OCI-LY7 (cell line): ENCODE data around the gene EML6. TPM values are rescaled to one million over a fixed set of nuclear protein-coding genes. Genes with fewer than 3 reads are reported as not detected.

Experiments
- BruUV-seq: library from RNA; stranded (reverse); fragments of 400-500 nt; replicated peaks from 2 replicates; lab custom pipeline; 2021; lab: Mats Ljungman, UMichigan
- CTCF ChIA-PET: fragments of 300-600 bp; sonication (Branson Sonifier 250); formaldehyde crosslinking; loops from one replicate; lab custom pipeline; 2022; ENCODE audit warnings: antibody characterized with exemption; ENCODE audit not compliant: unreplicated experiment; lab: Charles Lee
- POLR2A ChIA-PET: fragments of 300-600 bp; sonication (Branson Sonifier 250); formaldehyde crosslinking; loops from one replicate; lab custom pipeline; 2022; ENCODE audit warnings: antibody characterized with exemption; lab: Charles Lee
- DNase-seq: peaks from one replicate; pipeline ENCODE4 v3.0.0-alpha.2; 2015; ENCODE audit warnings: low spot score
- H2AFZ ChIP-seq: fragments of 200-600 bp; sonication (generic), shearing (Covaris generic); 2 replicates; pipeline ENCODE4 v1.6.1; 2014; ENCODE audit warnings: mild to moderate bottlenecking, antibody characterized with exemption, low read length, moderate library complexity
- H3K27ac ChIP-seq: fragments of 200-600 bp; sonication (generic); 2 replicates; pipeline ENCODE4 v1.5.1; 2014; ENCODE audit warnings: mixed run types, low read depth, mild to moderate bottlenecking, moderate library complexity, low read length, inconsistent platforms; ENCODE audit not compliant: poor library complexity, severe bottlenecking
- H3K36me3 ChIP-seq: fragments of 200-600 bp; sonication (generic); 2 replicates; pipeline ENCODE4 v1.6.1; 2014; ENCODE audit warnings: mild to moderate bottlenecking, antibody characterized with exemption, low read length, moderate library complexity, mixed read lengths; ENCODE audit not compliant: insufficient read depth
- H3K4me1 ChIP-seq: fragments of 200-600 bp; sonication (generic); 2 replicates; pipeline ENCODE4 v1.5.1; 2014; ENCODE audit warnings: mild to moderate bottlenecking, low read length; ENCODE audit not compliant: insufficient read depth, poor library complexity, severe bottlenecking
- H3K4me2 ChIP-seq: fragments of 200-600 bp; sonication (generic); 2 replicates; pipeline ENCODE4 v1.6.1; 2014; ENCODE audit warnings: mild to moderate bottlenecking, low read length
- H3K4me3 ChIP-seq: fragments of 200-600 bp; sonication (generic); 2 replicates; pipeline ENCODE4 v1.5.1; 2014; ENCODE audit warnings: mild to moderate bottlenecking, low read depth, low read length; ENCODE audit not compliant: poor library complexity, severe bottlenecking
- H3K79me2 ChIP-seq: fragments of 200-600 bp; sonication (generic); 2 replicates; pipeline ENCODE4 v1.6.1; 2016; ENCODE audit warnings: low read depth, mild to moderate bottlenecking, low read length, moderate library complexity, mixed read lengths; ENCODE audit not compliant: insufficient read depth
- H3K9me2 ChIP-seq: fragments of 200-600 bp; sonication (generic); 2 replicates; pipeline ENCODE4 v1.6.1; 2016; ENCODE audit warnings: mild to moderate bottlenecking, low read length, mixed read lengths; ENCODE audit not compliant: insufficient read depth
- H3K9me3 ChIP-seq: fragments of 200-600 bp; sonication (generic); 2 replicates; pipeline ENCODE4 v1.6.1; 2014; ENCODE audit warnings: mild to moderate bottlenecking, mixed run types, low read length, mixed read lengths
- H4K20me1 ChIP-seq: fragments of 200-600 bp; sonication (generic); 2 replicates; pipeline ENCODE4 v1.6.1; 2014; ENCODE audit warnings: mild to moderate bottlenecking, antibody characterized with exemption, low read length, moderate library complexity, mixed read lengths; ENCODE audit not compliant: insufficient read depth
- CTCF ChIP-seq: fragments of 200-600 bp; sonication (generic); conservative IDR thresholded peaks from 2 replicates; pipeline ENCODE4 v1.5.1; 2014; ENCODE audit warnings: mild to moderate bottlenecking, antibody characterized with exemption, low read length, moderate library complexity, mixed read lengths
- EZH2phosphoT487 ChIP-seq: fragments of 200-600 bp; sonication (generic); IDR thresholded peaks from 2 replicates; pipeline ENCODE4 v1.6.1; 2018; ENCODE audit warnings: low read depth, borderline replicate concordance, mild to moderate bottlenecking, mixed run types, antibody characterized with exemption, low read length, moderate library complexity, mixed read lengths
- intact Hi-C: fragments of 100-400 bp; cut with micrococcal nuclease; formaldehyde crosslinking; loops from one replicate; pipeline ENCODE4 v1.10.0; 2022; ENCODE audit not compliant: unreplicated experiment
- total RNA-seq, 2 experiments: library from RNA; depleted of rRNA in 1 of 2; stranded (reverse); fragments of >200 nt in 1 of 2; shearing (Covaris generic) in 1 of 2; gene quantifications; 2 replicates each; pipeline ENCODE4 v1.2.3, GENCODE V29; 2014 to 2022

The EML6 gene
- total RNA-seq, 2 experiments from 2014 or later = 310 to 367 TPM

- POLR2A ChIA-PET = interaction anchor here (0.6 to 2.4 kb wide), 3 partner anchors 13 to 567 kb away, joined by 3 to 7 read pairs (median 3); no protein-coding TSS in a partner anchor
Observed at GRCh38 chr2:54678719-54679118, 44.7 kb upstream of the EML6 start.

GRCh38 chr2:54680397-54681041 is 42.9 kb upstream of the EML6 start:
- intact Hi-C loops = no loop called here
- Histone ChIP-seq H3K9me3 (no peaks in the 10 kb centered on the region), H3K36me3 (no peaks in the 10 kb centered on the region), H3K4me1 (peaks cover 32% of the 10 kb centered on the region), H3K9me2 (no peaks in the 10 kb centered on the region), H3K27ac (no peak overlapping the region), H3K4me3 (no peak overlapping the region), H3K4me2 (no peak overlapping the region), H3K79me2 (no peaks in the 10 kb centered on the region), H4K20me1 (no peaks in the 10 kb centered on the region), H2AFZ (peak overlapping the region; percentile 8; the same call in 1 of the 2 replicates)
- ChIA-PET CTCF (interaction anchor here (0.9 kb wide), 1 partner anchor 15 kb away, joined by 3 read pairs; no protein-coding TSS in a partner anchor), POLR2A (interaction anchor here (0.7 to 1.1 kb wide), 4 partner anchors 98 to 175 kb away, joined by 3 to 4 read pairs (median 3); no protein-coding TSS in a partner anchor)
- no TSS peak for BruUV-seq
- peak; percentile 32 for DNase-seq
- TF ChIP-seq CTCF (no peak), EZH2phosphoT487 (no peak)

More at GRCh38 chr2:54678719-54679118, 44.7 kb upstream of the EML6 start:
- peak overlapping the region; percentile 2; the same call in 1 of the 2 replicates for H2AFZ ChIP-seq
- no peak for TF ChIP-seq EZH2phosphoT487
- no peak for TF ChIP-seq CTCF
- no peaks in the 10 kb centered on the region for H3K9me3 ChIP-seq
- CTCF ChIA-PET = interaction anchor here (0.8 to 1.9 kb wide), 2 partner anchors 13 to 26 kb away, joined by 3 to 9 read pairs; no protein-coding TSS in a partner anchor
- H3K36me3 ChIP-seq = no peaks in the 10 kb centered on the region
- H3K79me2 ChIP-seq = no peaks in the 10 kb centered on the region
- no peak overlapping the region for H3K27ac ChIP-seq
- intact Hi-C loops = no loop called here
- peak; percentile 49 for DNase-seq
- H3K4me2 ChIP-seq = peak overlapping the region; percentile 42; the same call in 1 of the 2 replicates
- no peak overlapping the region for H3K4me3 ChIP-seq
- no TSS peak for BruUV-seq
- no peaks in the 10 kb centered on the region for H4K20me1 ChIP-seq
- peaks cover 32% of the 10 kb centered on the region for H3K4me1 ChIP-seq
- H3K9me2 ChIP-seq = no peaks in the 10 kb centered on the region

- CTCF ChIA-PET = interaction anchor here (0.9 kb wide), 1 partner anchor 16 kb away, joined by 3 read pairs; no protein-coding TSS in a partner anchor
- H3K9me2 ChIP-seq = no peaks in the 10 kb centered on the region
- peaks cover 32% of the 10 kb centered on the region for H3K4me1 ChIP-seq
- POLR2A ChIA-PET = interaction anchor here (0.7 kb wide), 1 partner anchor 15 kb away, joined by 3 read pairs; no protein-coding TSS in a partner anchor
- no peaks in the 10 kb centered on the region for H3K36me3 ChIP-seq
- no peaks in the 10 kb centered on the region for H3K79me2 ChIP-seq
- intact Hi-C loops = no loop called here
- no peaks in the 10 kb centered on the region for H4K20me1 ChIP-seq
- H3K4me3 ChIP-seq = no peak overlapping the region
- no peak for DNase-seq
- no peak overlapping the region for H3K4me2 ChIP-seq
- no peaks in the 10 kb centered on the region for H3K9me3 ChIP-seq
- no peak overlapping the region for H2AFZ ChIP-seq
- no peak overlapping the region for H3K27ac ChIP-seq
- no peak for TF ChIP-seq EZH2phosphoT487
- TF ChIP-seq CTCF = no peak
- no TSS peak for BruUV-seq
Observed at GRCh38 chr2:54681416-54681815, 42.0 kb upstream of the EML6 start.
